ENCODE measurements around the gene LYPD6B. TPM values are rescaled to one million over a fixed set of nuclear protein-coding genes. Genes with fewer than 3 reads are reported as not detected.

LYPD6B gene
- total and polyA plus RNA-seq, 2 donors (not counting 3 experiments of a cell fraction or from before 2014, with no cell fraction given) = not detected

DNA sequence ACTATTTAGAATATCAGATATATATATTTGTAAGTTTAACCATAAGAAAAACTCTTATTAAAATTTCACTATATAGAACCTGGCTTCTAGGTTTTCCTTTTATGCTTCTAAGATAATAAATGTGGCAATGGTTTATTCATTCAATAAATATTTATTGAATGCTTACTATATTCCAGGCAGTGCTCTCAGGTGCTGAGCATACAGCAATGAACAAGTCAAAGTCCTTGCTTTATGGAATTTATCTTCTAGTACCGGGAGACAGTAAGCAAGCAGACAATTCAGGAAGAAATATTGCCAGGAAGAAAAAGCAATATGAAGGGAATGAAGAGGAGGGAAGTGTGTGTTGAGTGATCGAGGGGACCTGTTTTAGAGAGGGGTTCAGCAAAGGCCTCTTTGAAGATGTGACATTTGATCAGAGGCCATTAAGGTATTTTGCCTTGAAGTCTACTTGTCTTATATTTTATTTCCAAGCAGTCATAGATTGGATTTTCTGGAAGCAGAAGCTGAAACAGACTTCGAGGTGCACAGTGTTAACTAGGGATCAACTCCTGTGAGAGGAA is 197.4 kb downstream of the LYPD6B start:
- Histone ChIP-seq H3K9me1 (replicated peaks; ENCODE audit: control insufficient read depth, extremely low read depth, insufficient read depth, low read length) (no peaks in the 10 kb centered on the region), H3K4me1 (ENCODE audit: control insufficient read depth, extremely low read depth, insufficient read depth, low read length) (no peaks in the 10 kb centered on the region), H3K4me2 (ENCODE audit: insufficient read depth, low read length) (no peak overlapping the region), H3K27me3 (ENCODE audit: control insufficient read depth in 2 of 2, insufficient read depth in 2 of 2, low read length in 2 of 2) (no peaks in the 10 kb centered on the region), H3K79me2 (ENCODE audit: control insufficient read depth, insufficient read depth, low read length) (no peaks in the 10 kb centered on the region), H4K20me1 (replicated peaks; ENCODE audit: control insufficient read depth, extremely low read depth, insufficient read depth, low read length) (no peaks in the 10 kb centered on the region), H3K27ac (ENCODE audit: insufficient read depth, low read depth, low read length) (no peak overlapping the region), H3K4me3 (replicated peaks in 1 of 3; ENCODE audit: insufficient read depth in 1 of 3, low read depth in 1 of 3, low read length in 3 of 3) (no peak overlapping the region), H2AFZ (ENCODE audit: low read depth, low read length) (no peak overlapping the region), H3K36me3 (ENCODE audit: control insufficient read depth in 2 of 2, extremely low read depth in 1 of 2, insufficient read depth in 2 of 2, low read length in 2 of 2) (no peaks in the 10 kb centered on the region), H3K9ac (replicated peaks; ENCODE audit: extremely low read depth, insufficient read depth, low read length) (no peak overlapping the region), H3K9me3 (replicated peaks; ENCODE audit: control insufficient read depth, insufficient read depth, low read length) (no peaks in the 10 kb centered on the region)
- FAIRE-seq (no peak), DNase-seq (ENCODE audit: low read depth, low spot score) (no peak)
- dilution Hi-C loops (cut with MboI; ENCODE audit: extremely low pct_ligation_motif_present, low sequenced_read_pairs) = no loop called here
- intact Hi-C loops (cut with micrococcal nuclease) = no loop called here
- no TSS peak for BruUV-seq (replicated peaks)
- no peak for TF ChIP-seq MYC (IDR thresholded peaks at IDR 0.05; ENCODE audit: low read depth, low read length)
- TF ChIP-seq POLR2AphosphoS5 (IDR thresholded peaks at IDR 0.05; ENCODE audit: insufficient read depth, low read depth, low read length) = no peak
- TF ChIP-seq JUN (IDR thresholded peaks at IDR 0.05; ENCODE audit: borderline replicate concordance, insufficient read depth, insufficient read length, low read depth) = no peak
- TF ChIP-seq MAX (IDR thresholded peaks at IDR 0.05; ENCODE audit: insufficient read depth, insufficient read length) = no peak
- TF ChIP-seq FOS (IDR thresholded peaks at IDR 0.05; ENCODE audit: borderline replicate concordance, insufficient read depth, low read length) = no peak
- TF ChIP-seq POLR2A (IDR thresholded peaks at IDR 0.05; ENCODE audit: low read depth, low read length) = no peak
- TF ChIP-seq CTCF (IDR thresholded peaks at IDR 0.05; ENCODE audit: extremely low read depth in 1 of 2, insufficient read depth in 1 of 2, low read depth in 1 of 2, low read length in 2 of 2) = no peak
- no peak for TF ChIP-seq EZH2 (IDR thresholded peaks at IDR 0.05; ENCODE audit: borderline replicate concordance, low read depth, low read length, severe bottlenecking)
- TF ChIP-seq GATA2 (IDR thresholded peaks at IDR 0.05; ENCODE audit: insufficient read depth, insufficient read length, low read depth, low read length) = no peak
- ChIA-PET POLR2A (no interaction called here), CTCF (no interaction called here)

Data from endothelial cell of umbilical vein (primary cell).